ENCODE results near the gene ZCCHC3.
"Not testable (repeated sequence)": the region's sequence is repeated elsewhere in the genome, so short reads cannot be mapped to it uniquely, and the experiment has no call there.

Gene ZCCHC3

DNA sequence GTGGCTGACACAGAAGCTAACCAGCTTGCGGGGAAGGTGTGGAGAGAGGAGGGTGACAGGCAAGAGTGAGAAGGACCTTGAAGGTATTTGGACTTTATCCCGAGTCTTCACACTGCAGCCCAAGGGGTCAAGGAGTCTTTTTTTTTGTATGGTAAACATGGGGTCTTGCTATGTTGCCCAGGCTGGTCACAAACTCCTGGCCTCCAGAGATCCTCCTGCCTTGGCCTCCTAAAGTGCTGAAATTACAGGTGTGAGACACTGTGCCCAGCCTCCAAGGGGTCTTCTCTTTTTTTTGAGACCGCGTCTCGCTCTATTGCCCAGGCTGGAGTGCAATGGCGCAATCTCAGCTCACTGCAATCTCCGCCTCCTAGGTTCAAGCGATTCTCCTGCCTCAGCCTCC lies 37.2 kb downstream of the ZCCHC3 start:
- Histone ChIP-seq H2AFZ (ENCODE audit: insufficient read depth, low read length, poor library complexity) (no peak overlapping the region), H3K18ac (ENCODE audit: low read length) (no peak overlapping the region), H2BK5ac (ENCODE audit: low read depth, low read length, poor library complexity) (no peak overlapping the region), H4K91ac (ENCODE audit: low read depth, low read length) (no peak overlapping the region), H4K12ac (ENCODE audit: low read depth, low read length) (no peak overlapping the region), H2BK120ac (ENCODE audit: insufficient read depth, low read length, poor library complexity) (no peak overlapping the region), H3K14ac (ENCODE audit: low read length) (no peak overlapping the region), H3K4ac (ENCODE audit: low read depth, low read length) (no peak overlapping the region), H3K27me3 (ENCODE audit: insufficient read depth, low read length) (no peaks in the 10 kb centered on the region), H3K4me2 (ENCODE audit: low read length) (no peak overlapping the region), H3K79me2 (ENCODE audit: control insufficient read depth, insufficient read depth, low read length, poor library complexity) (no peaks in the 10 kb centered on the region), H2AK5ac (ENCODE audit: low read length) (no peak overlapping the region), H4K8ac (ENCODE audit: low read depth, low read length) (no peak overlapping the region), H3K9ac (ENCODE audit: low read length) (no peak overlapping the region), H3K9me3 (ENCODE audit: insufficient read depth, low read depth, low read length) (no peaks in the 10 kb centered on the region), H3K4me1 (ENCODE audit: control insufficient read depth in 1 of 2, insufficient read depth in 2 of 2, low read length in 2 of 2) (no peaks in the 10 kb centered on the region), H2BK12ac (ENCODE audit: low read length) (no peak overlapping the region), H3K27ac (ENCODE audit: low read depth, low read length) (no peak overlapping the region), H3K36me3 (ENCODE audit: control insufficient read depth in 1 of 2, insufficient read depth in 2 of 2, low read length in 2 of 2) (no peaks in the 10 kb centered on the region), H3K23ac (ENCODE audit: low read length) (no peak overlapping the region), H3K4me3 (ENCODE audit: low read depth, low read length) (no peak overlapping the region), H3K79me1 (ENCODE audit: low read length) (no peaks in the 10 kb centered on the region)
- no CpG with 5 or more reads among the region's 8 CpGs for WGBS (ENCODE audit: extremely low coverage, insufficient coverage, insufficient read length)
- DNase-seq: no peak

DNA sequence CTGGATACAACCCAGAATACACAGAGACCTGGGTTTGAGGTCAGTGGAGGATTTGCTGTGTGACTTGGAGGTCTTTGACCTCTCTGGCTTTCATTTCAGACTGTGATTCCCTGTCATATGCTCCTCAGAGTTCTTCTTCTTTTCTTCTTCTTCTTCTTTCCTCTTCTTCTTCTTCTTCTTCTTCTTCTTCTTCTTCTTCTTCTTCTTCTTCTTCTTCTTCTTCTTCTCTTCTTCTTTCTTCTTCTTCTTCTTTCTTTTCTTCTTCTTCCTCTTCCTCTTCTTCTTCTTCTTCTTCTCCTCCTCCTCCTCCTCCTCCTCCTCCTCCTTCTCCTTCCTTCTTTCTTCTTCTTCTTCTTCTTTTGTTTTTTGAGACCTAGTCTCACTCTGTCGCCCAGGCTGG lies 38.7 kb downstream of the ZCCHC3 start:
- not testable (repeated sequence) for H3K18ac ChIP-seq (ENCODE audit: low read length); H3K9ac ChIP-seq (ENCODE audit: low read length); H3K4me2 ChIP-seq (ENCODE audit: low read length); H3K14ac ChIP-seq (ENCODE audit: low read length); H3K9me3 ChIP-seq (ENCODE audit: insufficient read depth, low read depth, low read length); H3K4me1 ChIP-seq (ENCODE audit: control insufficient read depth in 1 of 2, insufficient read depth in 2 of 2, low read length in 2 of 2); H3K23ac ChIP-seq (ENCODE audit: low read length); H3K79me1 ChIP-seq (ENCODE audit: low read length); H2BK120ac ChIP-seq (ENCODE audit: insufficient read depth, low read length, poor library complexity); H2AK5ac ChIP-seq (ENCODE audit: low read length); DNase-seq; H3K27ac ChIP-seq (ENCODE audit: low read depth, low read length); H2BK5ac ChIP-seq (ENCODE audit: low read depth, low read length, poor library complexity); H4K91ac ChIP-seq (ENCODE audit: low read depth, low read length); H4K12ac ChIP-seq (ENCODE audit: low read depth, low read length); H2AFZ ChIP-seq (ENCODE audit: insufficient read depth, low read length, poor library complexity); H2BK12ac ChIP-seq (ENCODE audit: low read length); H3K4me3 ChIP-seq (ENCODE audit: low read depth, low read length); H3K36me3 ChIP-seq (ENCODE audit: control insufficient read depth in 1 of 2, insufficient read depth in 2 of 2, low read length in 2 of 2); H3K79me2 ChIP-seq (ENCODE audit: control insufficient read depth, insufficient read depth, low read length, poor library complexity); H3K4ac ChIP-seq (ENCODE audit: low read depth, low read length); H3K27me3 ChIP-seq (ENCODE audit: insufficient read depth, low read length); H4K8ac ChIP-seq (ENCODE audit: low read depth, low read length)
- WGBS (ENCODE audit: extremely low coverage, insufficient coverage, insufficient read length): no CpG with 5 or more reads among the region's 1 CpG

DNA sequence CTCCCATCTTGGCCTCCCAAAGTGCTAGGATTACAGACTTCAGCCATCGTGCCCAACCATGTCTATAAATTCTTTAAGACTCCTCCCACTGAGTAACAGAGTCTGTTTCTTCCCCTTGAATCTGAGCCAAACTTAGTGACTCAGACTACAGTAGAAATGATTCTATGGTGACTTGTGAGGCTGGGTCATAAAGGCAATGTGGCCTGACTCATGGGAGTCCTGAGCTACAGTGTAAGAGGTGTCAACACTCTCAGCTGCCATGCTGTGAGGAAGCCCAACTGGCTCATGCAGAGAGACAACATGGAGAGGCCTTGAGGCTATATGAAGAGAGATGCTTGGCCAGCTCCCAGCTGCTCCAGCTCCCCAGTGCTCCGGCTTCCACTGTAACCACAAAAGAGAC lies 44.3 kb downstream of the ZCCHC3 start:
- H3K4me3 ChIP-seq (ENCODE audit: low read depth, low read length): no peak overlapping the region
- no peaks in the 10 kb centered on the region for H3K27me3 ChIP-seq (ENCODE audit: insufficient read depth, low read length)
- DNase-seq: peak in 1 of 2 donors; percentile 26
- H2AFZ ChIP-seq (ENCODE audit: insufficient read depth, low read length, poor library complexity): no peak overlapping the region
- no CpG with 5 or more reads among the region's 2 CpGs for WGBS (ENCODE audit: extremely low coverage, insufficient coverage, insufficient read length)
- no peak overlapping the region for H4K8ac ChIP-seq (ENCODE audit: low read depth, low read length)
- no peak overlapping the region for H3K27ac ChIP-seq (ENCODE audit: low read depth, low read length)
- H3K79me1 ChIP-seq (ENCODE audit: low read length): peaks cover 1% of the 10 kb centered on the region
- no peak overlapping the region for H3K18ac ChIP-seq (ENCODE audit: low read length)
- no peak overlapping the region for H4K12ac ChIP-seq (ENCODE audit: low read depth, low read length)
- no peak overlapping the region for H3K23ac ChIP-seq (ENCODE audit: low read length)
- no peak overlapping the region for H2AK5ac ChIP-seq (ENCODE audit: low read length)
- H4K91ac ChIP-seq (ENCODE audit: low read depth, low read length): no peak overlapping the region
- H3K4me1 ChIP-seq (ENCODE audit: control insufficient read depth in 1 of 2, insufficient read depth in 2 of 2, low read length in 2 of 2): peaks cover 0 to 3% of the 10 kb centered on the region in 2 experiments
- no peak overlapping the region for H2BK120ac ChIP-seq (ENCODE audit: insufficient read depth, low read length, poor library complexity)
- H3K79me2 ChIP-seq (ENCODE audit: control insufficient read depth, insufficient read depth, low read length, poor library complexity): peaks cover under 1% of the 10 kb centered on the region
- no peak overlapping the region for H2BK5ac ChIP-seq (ENCODE audit: low read depth, low read length, poor library complexity)
- H3K9ac ChIP-seq (ENCODE audit: low read length): no peak overlapping the region
- H3K4ac ChIP-seq (ENCODE audit: low read depth, low read length): no peak overlapping the region
- H3K36me3 ChIP-seq (ENCODE audit: control insufficient read depth in 1 of 2, insufficient read depth in 2 of 2, low read length in 2 of 2): no peaks in the 10 kb centered on the region
- no peaks in the 10 kb centered on the region for H3K9me3 ChIP-seq (ENCODE audit: insufficient read depth, low read depth, low read length)
- no peak overlapping the region for H3K14ac ChIP-seq (ENCODE audit: low read length)
- H2BK12ac ChIP-seq (ENCODE audit: low read length): no peak overlapping the region
- no peak overlapping the region for H3K4me2 ChIP-seq (ENCODE audit: low read length)

DNA sequence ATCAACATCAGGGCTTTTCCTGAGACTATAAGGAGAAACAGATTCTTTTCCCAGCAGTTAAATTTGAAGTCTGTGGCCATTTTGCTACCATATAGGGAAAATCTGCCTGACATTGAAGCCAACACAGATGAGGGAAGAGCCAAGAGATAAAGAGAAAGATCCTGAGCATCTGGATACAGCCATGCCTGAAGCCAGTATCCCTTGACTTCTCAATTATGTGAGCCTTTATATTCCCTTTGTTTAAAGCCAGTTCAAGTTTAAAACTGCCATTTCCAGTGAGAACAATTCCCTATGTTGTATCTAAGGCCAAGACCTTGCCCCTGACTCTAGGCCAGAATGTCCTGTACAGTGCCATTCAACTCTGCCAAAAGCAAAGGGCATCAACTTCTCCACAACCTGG lies 45.7 kb downstream of the ZCCHC3 start:
- H3K36me3 ChIP-seq (ENCODE audit: control insufficient read depth in 1 of 2, insufficient read depth in 2 of 2, low read length in 2 of 2): no peaks in the 10 kb centered on the region

More for the DNA sequence above, 45.7 kb downstream of the ZCCHC3 start:
- Histone ChIP-seq H2BK120ac (ENCODE audit: insufficient read depth, low read length, poor library complexity) (no peak overlapping the region), H3K4me2 (ENCODE audit: low read length) (no peak overlapping the region), H3K23ac (ENCODE audit: low read length) (no peak overlapping the region), H4K91ac (ENCODE audit: low read depth, low read length) (no peak overlapping the region), H3K4ac (ENCODE audit: low read depth, low read length) (no peak overlapping the region), H4K12ac (ENCODE audit: low read depth, low read length) (no peak overlapping the region), H4K8ac (ENCODE audit: low read depth, low read length) (no peak overlapping the region), H3K4me1 (ENCODE audit: control insufficient read depth in 1 of 2, insufficient read depth in 2 of 2, low read length in 2 of 2) (peaks cover 0 to 3% of the 10 kb centered on the region in 2 experiments), H2AFZ (ENCODE audit: insufficient read depth, low read length, poor library complexity) (no peak overlapping the region), H3K27me3 (ENCODE audit: insufficient read depth, low read length) (no peaks in the 10 kb centered on the region), H3K79me1 (ENCODE audit: low read length) (peaks cover 11% of the 10 kb centered on the region), H3K27ac (ENCODE audit: low read depth, low read length) (no peak overlapping the region), H3K79me2 (ENCODE audit: control insufficient read depth, insufficient read depth, low read length, poor library complexity) (peaks cover 5% of the 10 kb centered on the region), H3K14ac (ENCODE audit: low read length) (no peak overlapping the region), H2BK5ac (ENCODE audit: low read depth, low read length, poor library complexity) (no peak overlapping the region), H3K18ac (ENCODE audit: low read length) (no peak overlapping the region), H2AK5ac (ENCODE audit: low read length) (no peak overlapping the region), H2BK12ac (ENCODE audit: low read length) (no peak overlapping the region), H3K9ac (ENCODE audit: low read length) (no peak overlapping the region), H3K4me3 (ENCODE audit: low read depth, low read length) (no peak overlapping the region), H3K9me3 (ENCODE audit: insufficient read depth, low read depth, low read length) (no peaks in the 10 kb centered on the region)
- no peak for DNase-seq

Measured in trophoblast cell (in vitro differentiated cells and primary cell).